HCT116 (cell line): ENCODE results near the gene MAPK4. TPM values are rescaled to one million over a fixed set of nuclear protein-coding genes. Genes with fewer than 3 reads are reported as not detected.

Experiments used
- ATAC-seq: fragments of 200-7000 bp; cut with Tn5 transposase; 2 replicates; pipeline ENCODE4 v1.9.1; 2020; ENCODE audit warnings: mild to moderate bottlenecking, moderate library complexity
- BruUV-seq: library from RNA; stranded (reverse); fragments of 400-500 nt; replicated peaks from 2 replicates; lab custom pipeline; 2021; lab: Mats Ljungman, UMichigan
- CTCF ChIA-PET: fragments of 300-600 bp; sonication (Branson Sonifier 250); formaldehyde crosslinking; loops from one replicate; lab custom pipeline; 2021; ENCODE audit warnings: antibody characterized with exemption; lab: Charles Lee
- POLR2A ChIA-PET: fragments of 300-600, 350-600 bp; sonication (Branson Sonifier 250); formaldehyde crosslinking; loops from one replicate; lab custom pipeline; 2021; ENCODE audit warnings: antibody characterized with exemption; lab: Charles Lee
- RAD21 ChIA-PET, 2 experiments: fragments of 300-600 bp; sonication (Branson Sonifier 250); formaldehyde crosslinking; loops; one replicate each; lab custom pipeline; 2023; ENCODE audit warnings: low total read pairs in 2 of 2; ENCODE audit not compliant: uncharacterized antibody in 2 of 2, unreplicated experiment in 2 of 2, low non-redundant PET in 1 of 2; lab: Charles Lee
- DNase-seq: peaks from one replicate; pipeline ENCODE4 v3.0.0-alpha.2; 2010; ENCODE audit warnings: low read depth, low spot score
- H2AFZ ChIP-seq: fragments of 200-600 bp; shearing (Covaris generic), sonication (generic); 2 replicates; pipeline ENCODE4 v1.6.1; 2017; ENCODE audit warnings: low read depth, mixed run types, mixed read lengths, antibody characterized with exemption, low read length; ENCODE audit not compliant: poor library complexity, severe bottlenecking
- H3K27ac ChIP-seq: 2 replicates; pipeline ENCODE4 v1.5.1; 2012; ENCODE audit warnings: low read depth, low read length
- H3K27me3 ChIP-seq: fragments of 200-600 bp; sonication (generic); 2 replicates; pipeline ENCODE4 v1.6.1; 2016; ENCODE audit warnings: mixed run types, low read length, mixed read lengths; ENCODE audit not compliant: insufficient read depth
- H3K36me3 ChIP-seq, 2 experiments: fragments of 200-500 bp in 1 of 2; fragments of 200-600 bp in 1 of 2; sonication (Bioruptor generic) in 1 of 2; sonication (generic) in 1 of 2; 2 replicates each; pipeline versions ENCODE4 v1.5.1 to v1.6.1; 2014 to 2016; ENCODE audit warnings: low read length in 2 of 2, inconsistent platforms in 1 of 2, mixed read lengths in 1 of 2, mixed run types in 1 of 2; ENCODE audit not compliant: insufficient read depth in 2 of 2, control insufficient read depth in 1 of 2
- H3K4me1 ChIP-seq, 2 experiments: fragments of 200-600 bp in 1 of 2; sonication (generic) in 1 of 2; 2 replicates each; pipeline versions ENCODE4 v1.5.1 to v1.6.1; 2012 to 2017; ENCODE audit warnings: low read length in 2 of 2, inconsistent platforms in 1 of 2, mild to moderate bottlenecking in 1 of 2, mixed read lengths in 1 of 2, mixed run types in 1 of 2, moderate library complexity in 1 of 2; ENCODE audit not compliant: insufficient read depth in 2 of 2, control insufficient read depth in 1 of 2
- H3K4me2 ChIP-seq: fragments of 200-600 bp; sonication (generic); 2 replicates; pipeline ENCODE4 v1.6.1; 2017; ENCODE audit warnings: mixed run types, low read length, mixed read lengths
- H3K4me3 ChIP-seq, 2 experiments: fragments of 200-600 bp in 1 of 2; sonication (generic) in 1 of 2; replicated peaks in 1 of 2; 2 replicates each; pipeline ENCODE4 v1.5.1; 2011 to 2016; ENCODE audit warnings: low read length in 2 of 2, control low read depth in 1 of 2, low read depth in 1 of 2, mild to moderate bottlenecking in 1 of 2, mixed read lengths in 1 of 2, mixed run types in 1 of 2
- H3K79me2 ChIP-seq: fragments of 200-600 bp; sonication (generic); 2 replicates; pipeline ENCODE4 v1.6.1; 2017; ENCODE audit warnings: mild to moderate bottlenecking, mixed run types, low read length, moderate library complexity, mixed read lengths; ENCODE audit not compliant: insufficient read depth
- H3K9ac ChIP-seq: fragments of 200-600 bp; sonication (generic); 2 replicates; pipeline ENCODE4 v1.6.1; 2016; ENCODE audit warnings: low read length, mixed read lengths
- H3K9me2 ChIP-seq: fragments of 200-600 bp; sonication (generic), shearing (Covaris generic); 2 replicates; pipeline ENCODE4 v1.6.1; 2017; ENCODE audit warnings: mixed run types, mild to moderate bottlenecking, moderate library complexity; ENCODE audit not compliant: insufficient read depth
- H3K9me3 ChIP-seq, 2 experiments: fragments of 200-500 bp in 1 of 2; fragments of 200-600 bp in 1 of 2; sonication (Bioruptor generic) in 1 of 2; sonication (generic) in 1 of 2; 2 replicates each; pipeline ENCODE4 v1.6.1; 2014 to 2017; ENCODE audit warnings: low read length in 2 of 2, mixed read lengths in 2 of 2, inconsistent platforms in 1 of 2, low read depth in 1 of 2, mild to moderate bottlenecking in 1 of 2, mixed run types in 1 of 2, moderate library complexity in 1 of 2; ENCODE audit not compliant: control insufficient read depth in 1 of 2, insufficient read depth in 1 of 2
- H4K20me1 ChIP-seq: fragments of 200-600 bp; sonication (generic), shearing (Covaris generic); 2 replicates; pipeline ENCODE4 v1.6.1; 2017; ENCODE audit warnings: mixed run types, mild to moderate bottlenecking, moderate library complexity; ENCODE audit not compliant: insufficient read depth
- ATF3 ChIP-seq: IDR thresholded peaks from 2 replicates; pipeline ENCODE4 v1.6.1; 2012
- CBX3 ChIP-seq: IDR thresholded peaks from 2 replicates; pipeline ENCODE4 v1.6.1; 2012; ENCODE audit warnings: low read depth
- ELF1 ChIP-seq: IDR thresholded peaks from 2 replicates; pipeline ENCODE4 v1.6.1; 2012; ENCODE audit warnings: low read depth, borderline replicate concordance
- EZH2 ChIP-seq: fragments of 200-600 bp; sonication (generic); IDR thresholded peaks from 2 replicates; pipeline ENCODE4 v1.6.1; 2017; ENCODE audit warnings: antibody characterized with exemption, mixed run types
- JUND ChIP-seq: IDR thresholded peaks from 2 replicates; pipeline ENCODE4 v1.6.1; 2012
- MAX ChIP-seq: IDR thresholded peaks from 2 replicates; pipeline ENCODE4 v1.6.1; 2012
- SIN3A ChIP-seq: IDR thresholded peaks from 2 replicates; pipeline ENCODE4 v1.6.1; 2012; ENCODE audit warnings: low read depth
- YY1 ChIP-seq: IDR thresholded peaks from 2 replicates; pipeline ENCODE4 v1.6.1; 2011; ENCODE audit warnings: low read length, low read depth, moderate library complexity, mild to moderate bottlenecking; ENCODE audit not compliant: insufficient replicate concordance; ENCODE audit errors: extremely low read depth
- ZFX ChIP-seq: fragments of 450-650 bp; IDR thresholded peaks from 2 replicates; pipeline ENCODE4 v1.6.1; 2017
- intact Hi-C: fragments of 100-400 bp; cut with micrococcal nuclease; formaldehyde crosslinking; loops from 2 replicates; pipeline ENCODE4 v1.10.0; 2022
- total RNA-seq: library from RNA; stranded (reverse); gene quantifications from one replicate; pipeline ENCODE4 v1.2.1, GENCODE V29; 2021; ENCODE audit not compliant: unreplicated experiment

MAPK4 gene
- total RNA-seq, 1 experiment from 2014 or later = 0.89 TPM

DNA sequence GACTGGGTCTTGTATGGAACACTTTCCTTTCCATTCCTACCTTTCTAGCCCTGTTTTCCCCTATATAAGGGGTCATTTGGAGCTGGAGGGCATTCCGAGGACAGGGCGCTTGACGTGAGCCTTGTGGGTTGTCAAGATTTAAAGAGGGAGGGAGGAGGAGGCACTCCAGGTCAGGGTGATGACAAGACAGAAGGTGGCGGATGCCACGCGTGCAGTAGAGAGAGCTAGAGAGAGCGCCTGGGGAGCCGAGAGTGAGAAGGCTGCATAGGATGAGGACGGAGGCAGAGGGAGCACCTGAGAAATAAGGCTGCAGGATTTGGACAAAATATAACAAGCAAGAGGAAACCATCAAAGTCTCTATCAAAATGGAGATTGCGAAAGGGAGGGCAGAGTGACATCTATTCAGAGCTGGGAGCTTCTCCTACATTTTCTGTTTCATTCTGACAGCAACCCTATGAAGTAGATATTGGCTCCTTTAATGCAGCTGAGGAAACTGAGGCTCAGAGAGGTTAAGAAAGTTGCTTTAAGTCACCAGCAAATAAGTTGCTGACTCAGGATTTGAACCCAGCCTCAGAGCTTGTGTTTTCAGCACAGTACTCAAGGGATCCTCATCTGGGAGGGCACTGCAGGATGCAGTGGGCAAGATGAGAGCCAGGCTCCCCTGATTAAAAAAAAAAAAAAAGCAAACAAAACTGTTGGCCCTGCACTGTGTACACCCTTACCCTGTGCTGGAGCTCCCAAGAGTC is 135.7 kb downstream of the MAPK4 start (continued):
- TF ChIP-seq YY1 = no peak
- no peak for TF ChIP-seq SIN3A
- no peak for TF ChIP-seq MAX
- no peak for TF ChIP-seq JUND
- no peak for TF ChIP-seq ELF1

DNA sequence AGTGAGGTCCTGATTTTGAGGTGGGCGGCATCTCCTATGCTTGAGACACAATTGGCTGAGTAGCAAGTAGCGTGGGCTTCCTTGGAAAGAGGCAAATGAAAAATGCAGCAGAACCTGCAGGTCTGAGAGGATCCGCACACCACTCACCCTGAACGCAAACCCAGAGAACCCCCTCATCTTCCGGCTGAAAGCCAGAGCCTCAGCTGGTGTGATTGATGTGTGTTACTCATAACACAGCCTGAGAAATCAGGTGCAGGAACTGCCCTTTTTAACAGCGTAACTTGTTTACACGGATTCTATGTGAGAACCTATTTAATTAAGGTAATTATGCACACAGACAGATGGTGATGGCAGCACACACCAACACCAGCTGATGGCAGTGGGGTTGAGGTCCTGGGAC is 136.5 kb downstream of the MAPK4 start:
- H3K4me1 ChIP-seq = no peaks in the 10 kb centered on the region
- H3K9ac ChIP-seq = no peak overlapping the region
- H2AFZ ChIP-seq = no peak overlapping the region
- H3K9me3 ChIP-seq = no peaks in the 10 kb centered on the region
- DNase-seq = no peak
- no peak overlapping the region for H3K27ac ChIP-seq
- RAD21 ChIA-PET = no interaction called here
- H4K20me1 ChIP-seq = no peaks in the 10 kb centered on the region
- intact Hi-C loops = no loop called here
- H3K27me3 ChIP-seq = no peaks in the 10 kb centered on the region
- POLR2A ChIA-PET = no interaction called here
- no peaks in the 10 kb centered on the region for H3K9me2 ChIP-seq
- BruUV-seq = no TSS peak
- no peak overlapping the region for H3K4me3 ChIP-seq
- H3K36me3 ChIP-seq = no peaks in the 10 kb centered on the region
- H3K79me2 ChIP-seq = no peaks in the 10 kb centered on the region
- TF ChIP-seq EZH2 (no peak), ZFX (no peak), ATF3 (no peak), CBX3 (no peak), JUND (no peak)
- CTCF ChIA-PET = no interaction called here
- H3K4me2 ChIP-seq = no peak overlapping the region
- ATAC-seq = no peak
